Osteoblast (primary cell): ENCODE data around the gene INTS3. TPM values are rescaled to one million over a fixed set of nuclear protein-coding genes. Genes with fewer than 3 reads are reported as not detected.
A peak's percentile ranks its signal among the peaks of the same experiment; 100 is the strongest.

Source experiments
- DNase-seq: peaks from one replicate; pipeline ENCODE4 v3.0.0; 2011; ENCODE audit warnings: low spot score, mixed read lengths; ENCODE audit not compliant: insufficient read length; ENCODE audit errors: missing footprints
- H2AFZ ChIP-seq: 2 replicates; pipeline ENCODE4 v1.6.0; 2011; ENCODE audit warnings: mild to moderate bottlenecking, low read length
- H3K27ac ChIP-seq: 2 replicates; pipeline ENCODE4 v1.5.1; 2011; ENCODE audit warnings: mild to moderate bottlenecking, low read depth, low read length, moderate library complexity
- H3K27me3 ChIP-seq: 2 replicates; pipeline ENCODE4 v1.6.0; 2012; ENCODE audit warnings: mild to moderate bottlenecking, control low read depth, inconsistent platforms, low read length, moderate library complexity; ENCODE audit not compliant: insufficient read depth
- H3K36me3 ChIP-seq: 2 replicates; pipeline ENCODE4 v1.5.1; 2011; ENCODE audit warnings: mild to moderate bottlenecking, low read length, control low read depth, moderate library complexity; ENCODE audit not compliant: insufficient read depth
- H3K4me1 ChIP-seq: 2 replicates; pipeline ENCODE4 v1.5.1; 2011; ENCODE audit warnings: mild to moderate bottlenecking, low read length, control low read depth, moderate library complexity; ENCODE audit not compliant: insufficient read depth
- H3K4me2 ChIP-seq: 2 replicates; pipeline ENCODE4 v1.6.0; 2011; ENCODE audit warnings: mild to moderate bottlenecking, low read length; ENCODE audit not compliant: insufficient read depth
- H3K4me3 ChIP-seq: fragments of 200-600 bp; sonication (generic); 3 replicates; pipeline ENCODE4 v1.5.1; 2012; ENCODE audit warnings: mild to moderate bottlenecking, low read length, inconsistent platforms; ENCODE audit not compliant: insufficient read depth
- H3K79me2 ChIP-seq: 2 replicates; pipeline ENCODE4 v1.6.0; 2012; ENCODE audit warnings: mild to moderate bottlenecking, low read length, control low read depth, inconsistent platforms; ENCODE audit not compliant: insufficient read depth
- H3K9me3 ChIP-seq: 2 replicates; pipeline ENCODE4 v1.5.1; 2011; ENCODE audit warnings: low read depth, low read length, control low read depth
- H4K20me1 ChIP-seq: 2 replicates; pipeline ENCODE4 v1.6.0; 2012; ENCODE audit warnings: mild to moderate bottlenecking, low read length, control low read depth; ENCODE audit not compliant: insufficient read depth
- small RNA-seq: library from RNA; depleted of rRNA; stranded (forward); fragments of <200 nt; gene quantifications from one replicate; pipeline ENCODE3, GENCODE V24; 2012
- total RNA-seq: library from RNA; depleted of rRNA; stranded (reverse); fragments of >200 nt; gene quantifications from 2 replicates; pipeline ENCODE4 v1.2.3, GENCODE V29; 2012
- TF ChIP-seq, protein P1 (sequence below): IDR thresholded peaks from 2 replicates; pipeline ENCODE4 v1.5.1; 2011; ENCODE audit warnings: mild to moderate bottlenecking, low read depth, low read length, moderate library complexity; ENCODE audit errors: extremely low read depth

Gene INTS3
- total RNA-seq, 1 donor: 42.7 TPM

GRCh38 chr1:153805886-153806719 is 78.3 kb downstream of the INTS3 start:
- no peak overlapping the region for H3K4me3 ChIP-seq
- no peaks in the 10 kb centered on the region for H3K9me3 ChIP-seq
- DNase-seq: no peak
- H4K20me1 ChIP-seq: peaks cover 5% of the 10 kb centered on the region
- peaks cover 24% of the 10 kb centered on the region for H3K36me3 ChIP-seq
- H3K27me3 ChIP-seq: no peaks in the 10 kb centered on the region
- no peak overlapping the region for H2AFZ ChIP-seq
- H3K27ac ChIP-seq: peak overlapping the region; percentile 85
- H3K79me2 ChIP-seq: no peaks in the 10 kb centered on the region
- H3K4me1 ChIP-seq: peaks cover 10% of the 10 kb centered on the region
- H3K4me2 ChIP-seq: peak overlapping the region; percentile 11
- TF ChIP-seq, protein P1, sequence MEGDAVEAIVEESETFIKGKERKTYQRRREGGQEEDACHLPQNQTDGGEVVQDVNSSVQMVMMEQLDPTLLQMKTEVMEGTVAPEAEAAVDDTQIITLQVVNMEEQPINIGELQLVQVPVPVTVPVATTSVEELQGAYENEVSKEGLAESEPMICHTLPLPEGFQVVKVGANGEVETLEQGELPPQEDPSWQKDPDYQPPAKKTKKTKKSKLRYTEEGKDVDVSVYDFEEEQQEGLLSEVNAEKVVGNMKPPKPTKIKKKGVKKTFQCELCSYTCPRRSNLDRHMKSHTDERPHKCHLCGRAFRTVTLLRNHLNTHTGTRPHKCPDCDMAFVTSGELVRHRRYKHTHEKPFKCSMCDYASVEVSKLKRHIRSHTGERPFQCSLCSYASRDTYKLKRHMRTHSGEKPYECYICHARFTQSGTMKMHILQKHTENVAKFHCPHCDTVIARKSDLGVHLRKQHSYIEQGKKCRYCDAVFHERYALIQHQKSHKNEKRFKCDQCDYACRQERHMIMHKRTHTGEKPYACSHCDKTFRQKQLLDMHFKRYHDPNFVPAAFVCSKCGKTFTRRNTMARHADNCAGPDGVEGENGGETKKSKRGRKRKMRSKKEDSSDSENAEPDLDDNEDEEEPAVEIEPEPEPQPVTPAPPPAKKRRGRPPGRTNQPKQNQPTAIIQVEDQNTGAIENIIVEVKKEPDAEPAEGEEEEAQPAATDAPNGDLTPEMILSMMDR: no peak

DNA sequence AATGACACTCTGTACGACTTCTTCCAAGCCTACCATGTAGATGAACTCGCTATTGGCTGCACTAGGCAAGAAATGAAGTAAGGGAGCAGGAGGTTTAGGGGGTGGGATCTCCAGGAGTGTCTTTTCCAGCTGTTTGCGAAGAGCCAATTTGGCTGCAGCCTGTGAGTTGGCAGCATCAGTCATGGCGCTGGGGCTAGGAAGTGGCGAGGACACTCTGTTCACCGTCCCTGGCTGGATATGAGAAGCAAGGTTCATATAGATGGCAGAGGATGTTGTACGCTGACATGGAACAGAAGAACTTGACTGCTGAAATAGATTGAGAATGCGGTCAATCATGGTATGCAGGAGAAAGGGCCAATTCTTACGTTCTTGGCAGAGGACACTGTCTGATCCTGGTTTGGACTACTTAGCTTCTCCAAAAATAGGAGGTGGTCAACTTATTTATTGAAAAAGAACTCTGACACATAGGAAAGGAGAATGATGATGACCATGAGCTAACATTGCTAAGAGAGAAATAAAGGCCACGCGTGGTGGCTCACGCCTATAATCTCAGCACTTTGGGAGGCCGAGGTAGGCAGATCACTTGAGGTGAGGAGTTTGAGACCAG is 88.5 kb downstream of the INTS3 start:
- Histone ChIP-seq H3K27me3 (no peaks in the 10 kb centered on the region), H3K9me3 (no peaks in the 10 kb centered on the region), H3K4me3 (no peak overlapping the region), H3K27ac (no peak overlapping the region), H3K79me2 (no peaks in the 10 kb centered on the region), H4K20me1 (peaks cover 2% of the 10 kb centered on the region), H3K4me1 (no peaks in the 10 kb centered on the region), H2AFZ (no peak overlapping the region), H3K4me2 (no peak overlapping the region), H3K36me3 (peaks cover 66% of the 10 kb centered on the region)
- TF ChIP-seq, protein P1: no peak
- DNase-seq: no peak

GRCh38 chr1:153818876-153819275 is 91.0 kb downstream of the INTS3 start:
- DNase-seq: no peak
- no peak overlapping the region for H2AFZ ChIP-seq
- no peak overlapping the region for H3K4me3 ChIP-seq
- H3K4me1 ChIP-seq: no peaks in the 10 kb centered on the region
- no peak overlapping the region for H3K27ac ChIP-seq
- H3K36me3 ChIP-seq: peaks cover 41% of the 10 kb centered on the region
- no peak overlapping the region for H3K4me2 ChIP-seq
- H3K79me2 ChIP-seq: no peaks in the 10 kb centered on the region
- H3K9me3 ChIP-seq: no peaks in the 10 kb centered on the region
- H3K27me3 ChIP-seq: no peaks in the 10 kb centered on the region
- no peaks in the 10 kb centered on the region for H4K20me1 ChIP-seq
- TF ChIP-seq, protein P1: no peak

Small RNA genes lying within 50 kb of the gene (small RNA-seq; reads per million reads assigned to genes)
- not detected for gene MIR8083
- gene RF00019: not detected
- not detected for gene RN7SL372P

Other genes with a start within 250 kb of the INTS3 start
- 1,187 and 1,317 TPM in 2 replicates for gene S100A6, start 192.1 kb upstream of the INTS3 start, total RNA-seq
- gene S100A5, start 187.1 kb upstream of the INTS3 start, total RNA-seq: not detected in 2 replicates
- gene S100A4, start 182.2 kb upstream of the INTS3 start, total RNA-seq: 21.5 and 63.0 TPM in 2 replicates
- gene S100A3, start 178.8 kb upstream of the INTS3 start, total RNA-seq: 4.4 and 7.6 TPM in 2 replicates
- gene S100A2, start 162.2 kb upstream of the INTS3 start, total RNA-seq: 1.8 and 2.1 TPM in 2 replicates
- gene S100A16, start 114.9 kb upstream of the INTS3 start, total RNA-seq: 160 and 190 TPM in 2 replicates
- 0.36 TPM in 1 of 2 replicates, not detected in the other for gene S100A14, start 111.7 kb upstream of the INTS3 start, total RNA-seq
- gene S100A13, start 100.5 kb upstream of the INTS3 start, total RNA-seq: 121 and 165 TPM in 2 replicates
- 0.29 TPM in 1 of 2 replicates, not detected in the other for gene S100A1, start 99.6 kb upstream of the INTS3 start, total RNA-seq
- gene CHTOP, start 94.0 kb upstream of the INTS3 start, total RNA-seq: 38.9 and 40.9 TPM in 2 replicates
- gene SNAPIN, start 69.3 kb upstream of the INTS3 start, total RNA-seq: 53.6 TPM in 2 replicates
- 130 and 142 TPM in 2 replicates for gene ILF2, start 57.1 kb upstream of the INTS3 start, total RNA-seq
- under 0.01 TPM in 1 of 2 replicates, not detected in the other for gene NPR1, start 49.4 kb upstream of the INTS3 start, total RNA-seq
- 9.4 and 13.8 TPM in 2 replicates for gene SLC27A3, start 47.4 kb downstream of the INTS3 start, total RNA-seq
- gene GATAD2B, start 194.9 kb downstream of the INTS3 start, total RNA-seq: 9.7 and 11.6 TPM in 2 replicates
- gene DENND4B, start 218.7 kb downstream of the INTS3 start, total RNA-seq: 26.8 and 27.5 TPM in 2 replicates
- 4.7 and 6.8 TPM in 2 replicates for gene CRTC2, start 230.6 kb downstream of the INTS3 start, total RNA-seq
- 96.3 and 99.0 TPM in 2 replicates for gene SLC39A1, start 235.5 kb downstream of the INTS3 start, total RNA-seq
- 7.2 and 8.8 TPM in 2 replicates for gene CREB3L4, start 239.9 kb downstream of the INTS3 start, total RNA-seq
- 146 and 162 TPM in 2 replicates for gene JTB, start 249.6 kb downstream of the INTS3 start, total RNA-seq